Measurements from ENCODE around the gene SHB. TPM values are rescaled to one million over a fixed set of nuclear protein-coding genes. Genes with fewer than 3 reads are reported as not detected.

The SHB gene
- total and polyA plus RNA-seq, 2 of the 8 experiments (the other 6 are each of a cell fraction or from before 2014, with no cell fraction given), result 4.1 to 12.6 TPM

GRCh38 chr9:37939575-37940095 is 129.4 kb downstream of the SHB start (continued):
- TF ChIP-seq BCL11A (IDR thresholded peaks at IDR 0.05; ENCODE audit: low read depth in 2 of 2, low read length in 2 of 2), result no peak
- TF ChIP-seq SIX5 (IDR thresholded peaks at IDR 0.05; ENCODE audit: low read depth, low read length), result no peak
- TF ChIP-seq KDM5A (IDR thresholded peaks at IDR 0.05; ENCODE audit: low read length), result no peak
- TF ChIP-seq USF2 (IDR thresholded peaks at IDR 0.05; ENCODE audit: low read length), result no peak
